GM06990 (cell line): ENCODE data around the gene ADCY7.

Experiments used
- DNase-seq: peaks from one replicate; pipeline ENCODE4 v3.0.0-alpha.2; 2011; ENCODE audit not compliant: insufficient read length; ENCODE audit errors: extremely low read depth
- H3K27me3 ChIP-seq: replicated peaks from 2 replicates; pipeline ENCODE4 v1.6.0; 2011; ENCODE audit warnings: low read length; ENCODE audit not compliant: control insufficient read depth, insufficient read depth
- H3K36me3 ChIP-seq: 2 replicates; pipeline ENCODE4 v1.5.1; 2011; ENCODE audit warnings: low read length; ENCODE audit not compliant: control insufficient read depth, insufficient read depth
- H3K4me3 ChIP-seq: replicated peaks from 2 replicates; pipeline ENCODE4 v1.5.1; 2011; ENCODE audit warnings: low read depth, mild to moderate bottlenecking, control low read depth, low read length
- CTCF ChIP-seq: IDR thresholded peaks from 2 replicates; pipeline ENCODE4 v1.5.1; 2011; ENCODE audit warnings: low read length, control low read depth, mild to moderate bottlenecking, inconsistent platforms; ENCODE audit not compliant: insufficient read depth, poor library complexity, severe bottlenecking

ADCY7 gene

GRCh38 chr16:50266337-50267091 is at the start of gene ADCY7:
ADCY7 (plus strand) TSS chr16:50266551; CDS start chr16:50288180, 21,629 bp downstream.
- H3K4me3 ChIP-seq: peak within 1 kb of the TSS; percentile 84
- H3K27me3 ChIP-seq: no peaks in the 10 kb centered on the region
- TF ChIP-seq CTCF: no peak
- DNase-seq: peak; percentile 84
- no peaks in the 10 kb centered on the region for H3K36me3 ChIP-seq

GRCh38 chr16:50219402-50219975 is 46.9 kb upstream of the ADCY7 start:
- no peak for TF ChIP-seq CTCF
- DNase-seq: no peak
- Histone ChIP-seq H3K4me3 (no peak overlapping the region), H3K36me3 (no peaks in the 10 kb centered on the region; the same call in none of the 2 replicates), H3K27me3 (no peaks in the 10 kb centered on the region)

- no peaks in the 10 kb centered on the region for H3K27me3 ChIP-seq
- H3K4me3 ChIP-seq: no peak overlapping the region
- peaks cover 3% of the 10 kb centered on the region for H3K36me3 ChIP-seq
- TF ChIP-seq CTCF: no peak
- no peak for DNase-seq
These were observed 42.1 kb upstream of the ADCY7 start for GRCh38 chr16:50224286-50224685.

GRCh38 chr16:50227120-50227519 is 39.2 kb upstream of the ADCY7 start:
- peaks cover 3% of the 10 kb centered on the region for H3K36me3 ChIP-seq
- H3K27me3 ChIP-seq: no peaks in the 10 kb centered on the region
- TF ChIP-seq CTCF: no peak
- H3K4me3 ChIP-seq: no peak overlapping the region
- no peak for DNase-seq

GRCh38 chr16:50227665-50228064 is 38.7 kb upstream of the ADCY7 start:
- Histone ChIP-seq H3K27me3 (no peaks in the 10 kb centered on the region), H3K36me3 (peaks cover 3% of the 10 kb centered on the region), H3K4me3 (no peak overlapping the region)
- no peak for TF ChIP-seq CTCF
- no peak for DNase-seq
